CD4-positive, alpha-beta T cell treated with Interleukin-15 for 4 hours (primary cell): ENCODE measurements around the gene ERBB4.

ENCODE experiments used
- DNase-seq: peaks from one replicate; pipeline ENCODE4 v3.0.0-alpha.2; 2020; ENCODE audit warnings: low spot score

Gene ERBB4

GRCh38 chr2:211829725-211830124 lies 708.9 kb downstream of the ERBB4 start:
- no peak for DNase-seq

- no peak for DNase-seq
These were observed 714.6 kb downstream of the ERBB4 start for GRCh38 chr2:211823886-211824479.

GRCh38 chr2:211822686-211823335 lies 715.8 kb downstream of the ERBB4 start:
- DNase-seq: no peak

GRCh38 chr2:211816754-211817153 lies 721.8 kb downstream of the ERBB4 start:
- DNase-seq: no peak

- DNase-seq: no peak
These were observed 726.0 kb downstream of the ERBB4 start for GRCh38 chr2:211812587-211812986.

GRCh38 chr2:211802666-211803065 lies 735.9 kb downstream of the ERBB4 start:
- DNase-seq: no peak

- DNase-seq: no peak
These were observed 738.6 kb downstream of the ERBB4 start for GRCh38 chr2:211800001-211800400.

GRCh38 chr2:211798868-211799267 lies 739.7 kb downstream of the ERBB4 start:
- DNase-seq: no peak

GRCh38 chr2:211793690-211794089 lies 744.9 kb downstream of the ERBB4 start:
- DNase-seq: no peak

GRCh38 chr2:211789982-211790381 lies 748.6 kb downstream of the ERBB4 start:
- no peak for DNase-seq

GRCh38 chr2:211766689-211767088 lies 771.9 kb downstream of the ERBB4 start:
- DNase-seq: no peak

- DNase-seq: no peak
These were observed 776.1 kb downstream of the ERBB4 start for GRCh38 chr2:211762479-211762878.

GRCh38 chr2:211760103-211760502 lies 778.5 kb downstream of the ERBB4 start:
- no peak for DNase-seq

- no peak for DNase-seq
These were observed 782.3 kb downstream of the ERBB4 start for GRCh38 chr2:211756266-211756665.

GRCh38 chr2:211755187-211755586 lies 783.4 kb downstream of the ERBB4 start:
- DNase-seq: no peak

GRCh38 chr2:211751848-211752247 lies 786.8 kb downstream of the ERBB4 start:
- no peak for DNase-seq

- no peak for DNase-seq
These were observed 790.3 kb downstream of the ERBB4 start for GRCh38 chr2:211748339-211748738.

- DNase-seq: peak; percentile 3
These were observed 793.1 kb downstream of the ERBB4 start for GRCh38 chr2:211745295-211746097.

GRCh38 chr2:211744379-211744778 lies 794.2 kb downstream of the ERBB4 start:
- DNase-seq: no peak

- no peak for DNase-seq
These were observed 796.6 kb downstream of the ERBB4 start for GRCh38 chr2:211741966-211742365.

- DNase-seq: no peak
These were observed 801.3 kb downstream of the ERBB4 start for GRCh38 chr2:211737282-211737681.

- no peak for DNase-seq
These were observed 808.4 kb downstream of the ERBB4 start for GRCh38 chr2:211730215-211730614.

- no peak for DNase-seq
These were observed 809.2 kb downstream of the ERBB4 start for GRCh38 chr2:211729433-211729832.
